SK-N-MC (cell line): ENCODE data around the gene MYZAP.

Source experiments
- EZH2 ChIP-seq: fragments of 200-600 bp; sonication (generic); IDR thresholded peaks from one replicate; pipeline ENCODE4 v1.6.1; 2017; ENCODE audit warnings: antibody characterized with exemption
- POLR2AphosphoS5 ChIP-seq: IDR thresholded peaks from 2 replicates; pipeline ENCODE4 v1.6.1; 2012; ENCODE audit warnings: mild to moderate bottlenecking, low read depth, low read length, borderline replicate concordance

GRCh38 chr15:57580428-57580827 lies 11.3 kb upstream of the MYZAP start:
- TF ChIP-seq EZH2 (no peak), POLR2AphosphoS5 (no peak)
